GM23248 (cell line): ENCODE data around the gene PAXX.

Source experiments
- EZH2 ChIP-seq: fragments of 200-600 bp; sonication (generic); IDR thresholded peaks from 2 replicates; pipeline ENCODE4 v1.6.1; 2018; ENCODE audit warnings: antibody characterized with exemption, mild to moderate bottlenecking; ENCODE audit not compliant: insufficient read depth, poor library complexity, severe bottlenecking
- EZH2phosphoT487 ChIP-seq: fragments of 200-600 bp; sonication (generic); IDR thresholded peaks from 2 replicates; pipeline ENCODE4 v1.6.1; 2018; ENCODE audit warnings: antibody characterized with exemption, moderate library complexity, mild to moderate bottlenecking, low read depth; ENCODE audit not compliant: insufficient read depth

GRCh38 chr9:137039611-137040366 lies 47.6 kb downstream of the PAXX start:
- TF ChIP-seq EZH2, result no peak
- TF ChIP-seq EZH2phosphoT487, result no peak
